NT2/D1 (cell line): ENCODE data around the gene RAPGEF4.
A peak's percentile ranks its signal among the peaks of the same experiment; 100 is the strongest.

Experiments used
- DNase-seq: peaks from one replicate; pipeline ENCODE4 v3.0.0-alpha.2; 2011; ENCODE audit warnings: low read depth, low spot score
- H3K27me3 ChIP-seq: 2 replicates; pipeline ENCODE4 v1.6.0; 2011; ENCODE audit warnings: mild to moderate bottlenecking; ENCODE audit not compliant: insufficient read length, insufficient read depth
- H3K36me3 ChIP-seq: 2 replicates; pipeline ENCODE4 v1.6.1; 2011; ENCODE audit warnings: mild to moderate bottlenecking, low read length, mixed read lengths; ENCODE audit not compliant: insufficient read depth, insufficient read length
- H3K4me1 ChIP-seq: 2 replicates; pipeline ENCODE4 v1.5.1; 2011; ENCODE audit not compliant: insufficient read depth, insufficient read length
- H3K4me3 ChIP-seq: 2 replicates; pipeline ENCODE4 v1.5.1; 2011; ENCODE audit warnings: low read depth; ENCODE audit not compliant: insufficient read length
- H3K9ac ChIP-seq: 2 replicates; pipeline ENCODE4 v1.6.0; 2011; ENCODE audit warnings: low read depth; ENCODE audit not compliant: insufficient read length
- H3K9me3 ChIP-seq: 2 replicates; pipeline ENCODE4 v1.5.1; 2011; ENCODE audit warnings: mild to moderate bottlenecking, low read length; ENCODE audit not compliant: insufficient read depth
- SUZ12 ChIP-seq: IDR thresholded peaks from 2 replicates; pipeline ENCODE4 v1.6.1; 2011; ENCODE audit not compliant: insufficient read length, insufficient read depth; ENCODE audit errors: extremely low read depth
- YY1 ChIP-seq: IDR thresholded peaks from 2 replicates; pipeline ENCODE4 v1.6.1; 2011; ENCODE audit not compliant: insufficient read length, insufficient read depth
- ZNF274 ChIP-seq: IDR thresholded peaks from 2 replicates; pipeline ENCODE4 v1.6.1; 2011; ENCODE audit warnings: mild to moderate bottlenecking, low read depth, low read length

The RAPGEF4 gene

GRCh38 chr2:172909454-172909853 is 173.8 kb downstream of the RAPGEF4 start:
- H3K4me1 ChIP-seq, result peaks cover 3% of the 10 kb centered on the region
- no peak for DNase-seq
- no peak overlapping the region for H3K4me3 ChIP-seq
- H3K36me3 ChIP-seq, result no peaks in the 10 kb centered on the region
- H3K9me3 ChIP-seq, result no peaks in the 10 kb centered on the region
- TF ChIP-seq YY1 (no peak), SUZ12 (no peak), ZNF274 (no peak)
- no peaks in the 10 kb centered on the region for H3K27me3 ChIP-seq
- no peak overlapping the region for H3K9ac ChIP-seq

- no peak for TF ChIP-seq YY1
- no peak for TF ChIP-seq SUZ12
- no peak for TF ChIP-seq ZNF274
- no peak for DNase-seq
- Histone ChIP-seq H3K27me3 (no peaks in the 10 kb centered on the region), H3K36me3 (no peaks in the 10 kb centered on the region), H3K4me3 (no peak overlapping the region), H3K4me1 (no peaks in the 10 kb centered on the region), H3K9me3 (no peaks in the 10 kb centered on the region), H3K9ac (no peak overlapping the region)
Observed at GRCh38 chr2:172912266-172912665, 176.6 kb downstream of the RAPGEF4 start.

GRCh38 chr2:172914341-172915008 is 178.8 kb downstream of the RAPGEF4 start:
- no peak for TF ChIP-seq ZNF274
- TF ChIP-seq YY1, result no peak
- TF ChIP-seq SUZ12, result no peak
- Histone ChIP-seq H3K36me3 (no peaks in the 10 kb centered on the region), H3K4me1 (no peaks in the 10 kb centered on the region), H3K27me3 (no peaks in the 10 kb centered on the region), H3K4me3 (no peak overlapping the region), H3K9me3 (no peaks in the 10 kb centered on the region), H3K9ac (no peak overlapping the region)
- DNase-seq, result no peak

GRCh38 chr2:172917716-172918115 is 182.1 kb downstream of the RAPGEF4 start:
- Histone ChIP-seq H3K4me3 (no peak overlapping the region), H3K4me1 (no peaks in the 10 kb centered on the region), H3K9ac (no peak overlapping the region), H3K36me3 (no peaks in the 10 kb centered on the region), H3K27me3 (no peaks in the 10 kb centered on the region), H3K9me3 (no peaks in the 10 kb centered on the region)
- no peak for DNase-seq
- TF ChIP-seq SUZ12 (no peak), ZNF274 (no peak), YY1 (no peak)

GRCh38 chr2:172919732-172920131 is 184.1 kb downstream of the RAPGEF4 start:
- DNase-seq, result no peak
- no peak overlapping the region for H3K9ac ChIP-seq
- H3K4me1 ChIP-seq, result no peaks in the 10 kb centered on the region
- no peaks in the 10 kb centered on the region for H3K36me3 ChIP-seq
- H3K27me3 ChIP-seq, result no peaks in the 10 kb centered on the region
- no peaks in the 10 kb centered on the region for H3K9me3 ChIP-seq
- TF ChIP-seq YY1 (no peak), SUZ12 (no peak), ZNF274 (no peak)
- no peak overlapping the region for H3K4me3 ChIP-seq

GRCh38 chr2:172921532-172922236 is 186.0 kb downstream of the RAPGEF4 start:
- Histone ChIP-seq H3K4me1 (no peaks in the 10 kb centered on the region), H3K36me3 (no peaks in the 10 kb centered on the region), H3K9me3 (no peaks in the 10 kb centered on the region), H3K27me3 (no peaks in the 10 kb centered on the region), H3K4me3 (no peak overlapping the region), H3K9ac (no peak overlapping the region)
- peak; percentile 28 for DNase-seq
- no peak for TF ChIP-seq YY1
- no peak for TF ChIP-seq ZNF274
- no peak for TF ChIP-seq SUZ12

GRCh38 chr2:172922306-172922705 is 186.7 kb downstream of the RAPGEF4 start:
- DNase-seq, result no peak
- Histone ChIP-seq H3K4me3 (no peak overlapping the region), H3K9me3 (no peaks in the 10 kb centered on the region), H3K4me1 (no peaks in the 10 kb centered on the region), H3K27me3 (no peaks in the 10 kb centered on the region), H3K9ac (no peak overlapping the region), H3K36me3 (no peaks in the 10 kb centered on the region)
- TF ChIP-seq YY1, result no peak
- no peak for TF ChIP-seq ZNF274
- no peak for TF ChIP-seq SUZ12
